ENCODE results near the gene H2BW2.
"Not testable (repeated sequence)": the region's sequence is repeated elsewhere in the genome, so short reads cannot be mapped to it uniquely, and the experiment has no call there.

Gene H2BW2

DNA sequence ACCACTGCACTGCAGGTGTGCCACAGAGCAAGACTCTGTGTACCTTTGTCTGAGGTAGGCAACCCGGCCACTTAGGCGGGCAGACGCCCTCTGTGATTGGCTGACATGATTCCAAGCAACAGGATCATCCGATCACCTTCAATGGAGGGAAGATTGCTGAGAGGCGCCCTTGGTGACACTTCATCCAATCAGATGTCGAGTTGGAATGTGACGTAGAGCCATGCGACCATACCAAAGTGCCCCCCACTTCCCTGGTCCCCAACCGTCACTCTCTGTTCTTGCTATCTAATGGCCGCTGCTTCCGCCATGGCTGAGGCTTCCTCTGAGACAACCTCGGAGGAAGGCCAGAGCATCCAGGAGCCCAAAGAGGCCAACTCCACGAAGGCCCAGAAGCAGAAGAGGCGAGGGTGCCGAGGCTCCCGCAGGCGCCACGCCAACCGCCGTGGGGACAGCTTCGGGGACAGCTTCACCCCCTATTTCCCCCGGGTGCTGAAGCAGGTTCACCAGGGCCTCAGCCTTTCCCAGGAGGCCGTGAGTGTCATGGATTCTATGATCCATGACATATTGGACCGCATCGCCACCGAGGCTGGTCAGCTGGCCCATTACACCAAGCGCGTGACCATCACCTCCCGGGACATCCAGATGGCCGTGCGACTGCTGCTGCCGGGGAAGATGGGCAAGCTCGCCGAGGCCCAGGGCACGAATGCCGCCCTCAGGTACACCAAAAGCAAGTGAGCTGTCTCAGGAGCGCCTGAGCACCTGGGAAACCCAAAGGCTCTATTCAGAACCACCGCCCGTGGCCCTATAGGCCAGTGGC lies at the start of gene H2BW2:
Gene H2BW2, plus strand, starts transcription at position 268 of the 817 bp plus-strand sequence. Its CDS starts 39 bp downstream, at position 307.
- DNase-seq, result no peak

DNA sequence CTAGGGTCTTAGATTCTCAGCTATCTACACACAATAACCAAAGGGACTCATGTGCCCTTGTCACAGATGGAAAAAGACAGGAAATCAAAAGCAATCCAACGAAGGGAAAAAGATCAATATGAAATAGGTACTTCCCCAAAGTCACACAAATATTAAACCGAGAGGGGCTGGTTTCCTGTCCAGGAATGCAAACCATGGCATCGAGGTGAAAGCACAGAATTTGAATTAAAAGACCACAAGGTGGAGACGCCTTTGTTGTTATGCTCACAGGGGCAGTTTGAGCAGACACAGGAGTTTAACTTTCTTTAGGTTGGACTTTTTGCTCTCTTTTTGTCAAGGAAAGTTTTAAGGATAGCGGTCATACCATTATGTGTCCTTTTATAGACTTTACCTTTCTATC lies 40.5 kb upstream of the H2BW2 start:
- no peak for DNase-seq

DNA sequence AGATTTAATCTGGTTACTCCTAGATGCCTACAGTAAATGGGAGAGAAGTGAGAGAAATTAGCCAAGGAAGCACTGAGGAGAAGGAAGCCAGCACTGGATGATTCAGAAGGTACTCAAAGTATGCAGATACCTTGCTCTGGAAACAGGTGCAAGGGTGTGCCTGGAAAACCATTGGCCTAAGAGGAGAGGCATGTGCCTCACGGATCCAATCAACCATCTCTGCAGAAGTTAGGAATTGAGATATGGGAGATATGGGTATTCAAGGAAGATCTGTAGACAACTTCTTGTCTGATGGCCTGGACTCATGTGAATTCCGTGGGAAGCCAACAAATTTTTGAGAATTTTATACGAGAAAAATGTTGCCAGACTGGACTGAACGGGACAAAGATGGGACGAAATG lies 30.9 kb upstream of the H2BW2 start:
- DNase-seq, result no peak

DNA sequence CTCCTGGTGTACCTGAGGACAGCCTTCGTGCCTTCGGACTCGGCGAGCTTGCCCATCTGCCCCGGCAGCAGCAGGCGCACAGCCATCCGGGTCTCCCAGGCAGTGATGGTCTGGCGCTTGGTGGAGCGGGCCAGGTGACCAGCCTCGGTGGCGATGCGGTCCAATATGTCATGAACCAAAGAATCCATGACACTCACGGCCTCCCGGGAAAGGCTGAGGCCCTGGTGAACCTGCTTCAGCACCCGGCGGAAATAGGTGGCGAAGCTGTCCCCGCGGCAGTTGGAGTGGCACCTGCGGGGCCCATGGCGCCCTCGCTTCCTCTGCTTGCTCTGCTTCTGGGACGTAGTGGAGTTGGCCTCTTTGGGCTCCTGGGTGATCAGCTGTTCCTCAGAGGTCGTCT lies 26.6 kb upstream of the H2BW2 start:
- no peak for DNase-seq

DNA sequence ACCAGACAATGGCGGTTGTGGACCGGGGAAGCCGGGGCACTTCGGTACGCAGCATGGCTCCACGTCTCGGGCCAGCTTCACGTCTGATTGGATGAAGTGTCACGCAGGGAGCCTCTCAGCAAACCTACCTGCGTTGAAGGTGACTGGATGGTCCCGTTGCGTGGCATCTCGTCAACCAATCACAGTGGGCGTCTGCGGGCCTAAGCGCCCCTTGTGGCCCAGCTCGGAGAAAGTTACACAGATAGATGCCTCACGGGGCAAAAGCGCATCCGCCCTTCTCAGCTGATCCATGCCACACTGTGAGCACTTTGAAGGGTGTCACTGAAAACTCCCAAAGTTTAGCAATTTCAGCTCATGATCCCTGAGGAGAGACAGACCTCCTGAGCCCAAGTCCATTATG lies 26.1 kb upstream of the H2BW2 start, which contains the start of gene H2BW1:
Gene H2BW1, minus strand, starts transcription at position 103 of the 400 bp plus-strand sequence. CDS start 132 bp downstream, outside the sequence.
- DNase-seq, result no peak

DNA sequence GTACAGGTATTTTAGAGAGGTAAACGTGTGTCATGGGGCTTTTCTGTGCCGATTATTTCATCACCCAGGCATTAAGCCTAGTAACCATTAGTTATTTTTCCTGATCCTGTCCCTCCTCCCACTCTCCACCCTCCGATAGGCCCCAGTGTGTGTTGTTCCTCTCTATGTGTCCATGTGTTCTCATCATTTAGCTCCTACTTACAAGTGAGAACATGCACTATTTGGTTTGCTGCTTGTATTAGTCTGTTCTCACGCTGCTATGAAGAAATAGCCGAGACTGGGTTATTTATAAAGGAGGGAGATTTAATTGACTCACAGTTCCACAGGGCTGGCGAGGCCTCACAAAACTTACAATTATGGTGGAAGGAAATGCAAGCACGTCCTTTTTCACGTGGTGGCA lies 24.2 kb upstream of the H2BW2 start:
- DNase-seq, result not testable (repeated sequence)

DNA sequence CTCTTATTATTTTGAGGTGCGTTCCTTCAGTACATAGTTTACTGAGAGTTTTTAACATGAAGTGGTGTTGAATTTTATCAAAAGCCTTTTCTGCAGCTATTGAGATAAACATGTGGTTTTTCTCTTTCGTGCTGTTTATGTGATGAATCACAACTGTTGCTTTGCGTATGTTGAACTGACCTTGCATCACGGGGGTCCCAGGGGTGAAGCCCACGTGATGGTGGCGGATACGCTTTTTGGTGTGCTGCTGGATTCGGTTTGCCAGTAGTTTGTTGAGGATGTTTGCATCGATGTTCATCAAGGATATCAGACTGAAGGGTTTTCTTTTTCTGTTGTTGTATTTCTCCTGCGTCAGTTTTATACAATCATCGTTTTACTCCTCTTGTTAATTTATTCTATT lies 21.6 kb upstream of the H2BW2 start:
- DNase-seq, result no peak

DNA sequence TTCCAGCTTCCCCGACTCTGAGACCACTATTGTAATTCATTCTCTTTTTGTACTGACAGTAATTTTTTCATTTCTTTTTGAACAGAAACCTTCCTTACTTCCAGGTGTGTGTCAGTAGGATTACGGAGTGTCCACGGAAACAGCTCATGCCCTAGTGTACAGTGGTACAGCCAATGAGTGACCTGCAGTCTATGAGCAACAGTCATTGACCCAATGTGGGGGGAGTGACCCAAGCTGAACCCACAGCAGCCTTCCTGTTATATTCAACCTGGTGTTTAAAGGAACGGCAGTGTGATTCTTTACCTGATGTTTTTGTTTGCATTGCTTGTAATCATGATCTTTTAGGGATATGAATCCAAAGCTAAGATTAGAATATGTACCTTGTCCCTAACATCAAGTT lies 1.2 kb downstream of the H2BW2 start:
- no peak for DNase-seq

DNA sequence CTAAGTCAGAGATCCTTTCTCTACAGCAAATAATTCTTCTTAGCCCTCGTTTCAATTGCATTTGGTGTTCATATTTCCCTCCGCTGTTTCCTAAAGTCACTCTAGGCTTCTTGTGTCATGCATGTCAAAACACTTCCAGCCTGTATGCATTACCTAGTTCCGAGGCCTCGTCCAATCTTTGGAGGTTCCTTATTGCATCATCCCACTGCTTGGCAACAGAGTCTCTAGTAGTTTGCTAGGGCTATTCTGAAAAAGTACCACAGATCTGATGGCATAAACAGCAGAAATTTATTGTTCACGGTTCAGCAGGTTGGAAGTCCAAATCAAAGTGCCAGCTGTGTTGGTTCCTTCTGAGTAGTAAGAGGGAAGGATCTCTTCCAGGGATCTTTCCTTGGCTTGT lies 5.9 kb downstream of the H2BW2 start:
- no peak for DNase-seq

DNA sequence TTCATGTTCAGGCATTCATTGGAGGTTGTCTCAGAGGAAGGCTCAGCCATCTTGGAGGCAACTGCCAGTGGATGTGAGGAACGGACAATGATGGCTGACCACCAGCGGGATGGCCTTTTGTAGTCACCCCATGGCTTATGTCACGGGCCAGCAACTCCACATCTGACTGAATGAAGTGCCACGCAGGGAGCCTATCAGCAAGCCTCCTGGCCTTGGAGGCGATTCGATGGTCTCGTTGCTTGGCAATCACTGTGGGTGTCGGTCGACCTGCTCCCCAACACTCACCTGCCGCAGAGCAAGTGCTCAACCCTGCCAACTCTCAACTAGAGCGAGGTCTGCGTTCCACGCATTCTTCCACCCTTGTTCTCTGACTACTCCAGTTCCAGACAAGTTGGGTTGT lies 7.4 kb downstream of the H2BW2 start:
- DNase-seq, result no peak

DNA sequence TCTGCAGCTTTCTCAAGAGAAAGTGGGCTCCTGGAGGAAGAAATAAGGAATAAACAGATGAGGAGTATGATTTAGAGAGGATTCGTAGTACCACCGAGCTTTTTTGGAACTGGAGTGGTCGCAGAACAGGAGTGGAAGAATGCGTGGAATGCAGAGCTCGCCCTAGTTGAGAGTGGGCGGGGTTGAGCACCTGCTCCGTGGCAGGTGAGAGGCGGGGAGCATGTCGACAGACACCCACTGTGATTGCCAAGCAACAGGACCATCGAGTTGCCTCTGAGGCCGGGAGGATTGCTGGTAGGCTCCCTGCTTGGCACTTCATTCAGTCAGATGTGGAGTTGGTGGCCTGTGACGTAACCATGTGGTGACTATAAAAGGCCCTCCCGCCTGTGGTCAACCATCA lies 15.2 kb downstream of the H2BW2 start:
- DNase-seq, result not testable (repeated sequence)

DNA sequence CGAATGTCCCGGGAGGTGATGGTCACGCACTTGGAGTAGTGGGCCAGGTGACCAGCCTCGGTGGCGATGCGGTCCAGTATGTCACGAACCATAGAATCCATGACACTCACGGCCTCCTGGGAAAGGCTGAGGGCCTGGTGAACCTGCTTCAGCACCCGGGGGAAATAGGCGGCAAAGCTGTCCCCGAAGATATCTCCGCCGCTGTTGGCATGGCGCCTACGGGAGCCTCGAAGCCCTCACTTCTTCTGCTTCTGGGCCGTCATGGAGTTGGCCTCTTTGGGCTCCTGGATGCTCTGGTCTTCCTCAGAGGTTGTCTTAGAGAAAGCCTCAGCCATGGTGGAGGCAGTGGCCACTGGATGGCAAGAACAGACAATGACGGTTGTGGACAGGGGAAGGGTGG lies 22.9 kb downstream of the H2BW2 start:
- not testable (repeated sequence) for DNase-seq

DNA sequence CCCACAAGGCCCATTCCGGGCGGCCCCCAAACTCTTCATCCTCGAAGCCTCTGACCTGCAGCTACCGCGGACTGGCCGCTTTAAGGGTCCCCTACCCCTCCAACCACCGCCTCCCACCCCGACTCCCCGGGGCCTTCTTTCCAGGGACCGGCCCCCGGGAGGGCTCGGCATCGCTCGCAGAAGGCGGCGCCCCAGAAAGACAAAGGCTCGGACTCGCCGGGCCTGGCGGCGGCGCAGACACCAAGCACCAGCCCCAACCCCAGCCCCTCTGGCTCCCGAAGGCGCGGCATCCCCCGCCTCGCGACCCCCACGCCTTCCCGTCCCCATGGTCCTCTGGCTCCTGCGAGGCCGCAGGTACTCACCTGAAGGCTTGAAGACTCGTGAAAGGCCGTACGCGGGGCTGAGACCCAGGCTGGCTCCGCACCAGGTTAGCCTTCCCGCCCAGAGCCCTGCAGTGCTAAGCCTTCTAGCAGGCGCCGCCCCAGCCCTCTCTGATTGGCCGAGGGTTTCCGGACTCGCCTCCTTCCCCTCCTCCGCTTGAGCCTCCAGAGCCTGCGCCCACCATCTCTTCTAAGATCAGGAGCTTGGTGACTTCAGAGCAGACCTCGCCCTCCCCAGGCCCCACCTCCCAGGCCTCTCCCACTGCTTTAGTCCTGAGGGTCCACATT lies 36.2 kb downstream of the H2BW2 start, which contains the start of gene TMSB15C:
Gene TMSB15C, minus strand, starts transcription at position 459 of the 668 bp plus-strand sequence.
- not testable (repeated sequence) for DNase-seq

DNA sequence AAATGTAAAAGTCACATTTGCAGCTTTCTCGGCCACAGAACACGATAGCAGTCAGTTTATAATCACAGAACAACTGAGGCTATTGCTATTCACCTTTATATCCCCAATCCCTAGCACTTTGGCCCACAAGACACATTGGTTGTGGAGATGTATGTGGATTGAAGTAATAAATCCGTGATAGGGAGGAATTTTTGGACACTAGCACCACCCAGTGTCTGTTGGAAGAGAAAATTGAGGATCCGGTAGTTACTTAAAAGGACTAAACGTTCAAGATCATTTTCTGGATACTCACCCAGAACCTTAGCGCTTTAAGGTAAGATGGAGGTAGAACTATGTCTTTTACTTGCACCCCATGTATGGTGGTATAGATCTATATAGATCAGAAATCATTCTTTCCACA lies 38.1 kb downstream of the H2BW2 start:
- DNase-seq, result not testable (repeated sequence)

DNA sequence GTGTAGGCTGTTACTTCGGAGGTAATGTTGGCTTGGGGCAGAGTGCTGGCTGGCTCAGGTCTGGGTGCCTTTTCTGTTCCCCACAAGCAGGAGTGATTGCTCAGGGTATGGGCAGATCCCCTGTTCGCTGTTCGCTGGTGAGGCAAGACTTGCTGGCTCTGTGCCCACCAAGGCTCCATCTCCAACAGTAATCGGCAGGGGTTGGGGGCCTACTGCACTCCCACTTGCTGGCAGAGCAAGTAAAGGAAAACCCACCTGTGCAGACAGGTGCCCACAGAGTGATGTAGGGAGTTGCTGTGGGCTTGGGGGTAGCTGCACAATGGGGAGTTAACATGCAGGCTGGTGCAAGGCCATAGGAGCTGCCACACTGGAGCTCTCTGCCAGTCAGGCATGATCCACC lies 44.3 kb downstream of the H2BW2 start:
- DNase-seq, result no peak

DNA sequence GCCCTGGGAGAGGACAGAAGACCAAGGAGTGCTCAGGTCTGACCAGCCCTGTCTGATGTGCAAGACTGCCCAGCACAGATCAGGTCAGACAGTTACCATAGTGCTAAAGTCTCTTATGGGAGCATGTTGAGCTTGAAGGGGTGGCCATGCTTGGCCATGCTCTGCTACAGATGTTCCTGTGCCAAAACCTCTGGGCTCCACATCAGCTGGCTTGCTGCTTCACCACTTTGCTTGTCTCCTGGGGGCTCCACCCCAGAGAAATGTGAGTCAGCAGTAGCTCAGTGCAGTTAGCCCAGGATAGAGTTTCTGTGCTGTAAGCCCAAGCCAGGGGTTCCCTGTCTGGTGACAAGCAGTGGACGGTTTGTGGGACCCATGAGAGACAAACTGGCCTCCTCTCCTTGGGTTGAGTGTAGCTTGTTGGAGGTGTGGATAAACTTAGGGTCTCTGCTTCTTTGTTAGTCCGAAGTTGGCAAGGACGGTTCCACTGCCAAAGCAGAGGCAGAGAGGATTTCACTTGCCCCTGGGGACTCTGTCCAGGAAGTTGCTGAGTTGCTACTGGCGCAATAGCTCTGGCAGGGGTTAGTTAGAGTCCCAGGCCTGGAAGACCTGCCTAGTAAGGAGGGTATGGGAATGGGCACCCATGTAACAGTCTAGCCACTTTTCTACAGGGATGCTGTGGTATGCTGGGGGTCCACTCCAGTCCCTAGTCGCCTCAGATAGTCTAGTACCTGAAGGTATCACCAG lies 45.0 kb downstream of the H2BW2 start:
- DNase-seq, result no peak

DNA sequence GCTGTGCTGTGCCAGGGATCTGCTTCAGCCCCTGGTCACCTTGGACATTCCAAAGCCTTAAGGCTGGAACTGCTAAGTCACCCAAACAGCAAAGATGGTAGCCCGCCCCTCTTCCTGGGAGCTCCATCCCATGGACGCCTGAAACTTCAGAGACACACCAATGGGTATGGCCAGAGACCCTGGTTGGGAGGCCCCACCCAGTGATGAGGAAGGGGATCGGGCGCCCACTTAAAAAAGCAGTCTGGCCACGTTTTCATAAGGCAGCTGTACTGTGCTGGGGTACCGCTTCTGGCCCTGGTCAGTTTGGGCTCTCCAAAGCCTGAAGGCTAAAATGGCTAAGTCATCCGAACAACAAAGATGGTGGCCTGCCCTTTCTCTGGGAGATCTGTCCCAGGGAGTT lies 45.7 kb downstream of the H2BW2 start:
- DNase-seq, result no peak

DNA sequence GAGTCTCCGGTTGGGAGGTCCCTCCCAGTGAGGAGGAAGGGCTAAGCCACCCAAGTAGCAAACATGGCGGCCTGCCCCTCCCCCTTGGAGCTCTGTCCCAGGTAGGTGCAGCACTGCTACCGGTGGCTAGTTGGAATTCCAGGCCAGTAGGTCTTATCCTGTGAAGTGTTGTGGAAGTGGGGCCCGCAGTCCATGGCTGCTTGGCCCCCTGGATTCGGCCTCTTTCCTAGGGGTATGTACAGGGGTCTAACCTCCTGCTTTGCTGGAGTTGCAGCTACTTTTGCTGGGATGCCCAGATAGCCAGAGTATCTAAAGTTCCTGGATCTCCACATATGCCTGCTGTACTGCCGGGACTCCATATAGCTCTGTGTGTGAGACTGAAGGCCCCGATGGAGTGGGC lies 46.2 kb downstream of the H2BW2 start:
- no peak for DNase-seq

All from NCI-H187 treated with DMSO at 0.1 percent for 48 hours (cell line).